Activated T-cell treated with anti-CD3 and anti-CD28 coated beads, Interleukin-2, amount 50 U/mL, for 24 hours (primary cell): Measurements from ENCODE around the gene PTH1R.
A peak's percentile ranks its signal among the peaks of the same experiment; 100 is the strongest.

Source experiments
- DNase-seq: peaks from one replicate; pipeline ENCODE4 v3.0.0-alpha.2; 2020
- H3K27ac Mint-ChIP-seq: 2 replicates; pipeline ENCODE4 v1.8.0; 2020; ENCODE audit warnings: mild to moderate bottlenecking, mixed read lengths
- H3K27me3 Mint-ChIP-seq: 2 replicates; pipeline ENCODE4 v1.8.0; 2020; ENCODE audit warnings: mixed read lengths
- H3K36me3 Mint-ChIP-seq: 2 replicates; pipeline ENCODE4 v1.8.0; 2020; ENCODE audit warnings: low read depth, mixed read lengths
- H3K4me1 Mint-ChIP-seq: 2 replicates; pipeline ENCODE4 v1.8.0; 2020; ENCODE audit warnings: low read depth, mixed read lengths
- H3K4me3 Mint-ChIP-seq: 2 replicates; pipeline ENCODE4 v1.8.0; 2020; ENCODE audit warnings: mild to moderate bottlenecking, moderate library complexity, mixed read lengths
- H3K9me3 Mint-ChIP-seq: 2 replicates; pipeline ENCODE4 v1.8.0; 2020; ENCODE audit warnings: mixed read lengths

PTH1R gene

DNA sequence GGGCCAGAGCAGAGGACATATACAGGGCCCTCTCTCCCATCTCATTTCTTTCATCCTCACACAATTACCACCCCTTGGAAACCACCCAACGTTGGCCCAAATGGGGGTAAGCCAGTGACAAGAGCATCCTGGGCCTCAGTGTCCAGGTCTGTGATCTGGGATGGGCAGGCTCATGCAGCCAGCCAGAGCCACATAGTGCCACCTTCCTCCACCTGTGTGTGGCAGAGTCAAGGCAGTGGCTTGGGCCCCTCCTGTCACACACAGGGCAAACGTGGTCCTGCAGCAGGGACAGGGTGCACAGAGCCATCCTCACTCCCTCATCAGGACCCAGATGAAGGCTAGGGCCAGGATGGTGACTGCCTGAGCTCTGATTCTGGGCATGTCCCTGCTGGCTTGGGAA, 12.0 kb upstream of the PTH1R start:
- H3K27ac Mint-ChIP-seq = no peak overlapping the region
- no peaks in the 10 kb centered on the region for H3K36me3 Mint-ChIP-seq
- H3K9me3 Mint-ChIP-seq = no peaks in the 10 kb centered on the region
- no peaks in the 10 kb centered on the region for H3K27me3 Mint-ChIP-seq
- no peak for DNase-seq
- no peaks in the 10 kb centered on the region for H3K4me1 Mint-ChIP-seq
- H3K4me3 Mint-ChIP-seq = no peak overlapping the region

GRCh38 chr3:46866032-46866595, 11.4 kb upstream of the PTH1R start:
- Mint-ChIP-seq H3K27ac (no peak overlapping the region), H3K4me3 (no peak overlapping the region), H3K36me3 (no peaks in the 10 kb centered on the region), H3K9me3 (no peaks in the 10 kb centered on the region), H3K4me1 (no peaks in the 10 kb centered on the region), H3K27me3 (no peaks in the 10 kb centered on the region)
- DNase-seq = no peak

- Mint-ChIP-seq H3K4me1 (no peaks in the 10 kb centered on the region), H3K9me3 (no peaks in the 10 kb centered on the region), H3K4me3 (no peak overlapping the region), H3K27me3 (no peaks in the 10 kb centered on the region), H3K36me3 (no peaks in the 10 kb centered on the region), H3K27ac (no peak overlapping the region)
- DNase-seq = peak; percentile 89
Observed at GRCh38 chr3:46866720-46867549, 10.6 kb upstream of the PTH1R start.

DNA sequence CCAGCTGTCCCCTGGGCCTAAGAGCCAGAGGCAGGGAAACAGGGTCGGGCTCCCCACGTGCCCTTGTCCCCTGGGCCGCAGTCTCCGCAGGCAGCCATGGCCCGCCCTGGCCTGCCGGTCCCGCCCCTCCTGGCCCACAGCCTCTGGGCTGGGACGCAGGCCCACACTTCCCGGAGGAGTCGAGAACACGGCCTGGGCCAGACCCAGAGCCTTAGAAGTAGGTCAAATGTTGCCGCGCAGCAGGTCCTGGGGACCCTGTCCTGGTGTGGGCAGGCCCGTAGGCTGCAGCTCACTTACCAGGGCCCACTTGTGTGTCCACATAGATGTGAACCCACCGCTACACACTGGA, 10.0 kb upstream of the PTH1R start:
- Mint-ChIP-seq H3K27me3 (no peaks in the 10 kb centered on the region), H3K9me3 (no peaks in the 10 kb centered on the region), H3K27ac (no peak overlapping the region), H3K4me1 (no peaks in the 10 kb centered on the region), H3K4me3 (no peak overlapping the region), H3K36me3 (no peaks in the 10 kb centered on the region)
- no peak for DNase-seq

DNA sequence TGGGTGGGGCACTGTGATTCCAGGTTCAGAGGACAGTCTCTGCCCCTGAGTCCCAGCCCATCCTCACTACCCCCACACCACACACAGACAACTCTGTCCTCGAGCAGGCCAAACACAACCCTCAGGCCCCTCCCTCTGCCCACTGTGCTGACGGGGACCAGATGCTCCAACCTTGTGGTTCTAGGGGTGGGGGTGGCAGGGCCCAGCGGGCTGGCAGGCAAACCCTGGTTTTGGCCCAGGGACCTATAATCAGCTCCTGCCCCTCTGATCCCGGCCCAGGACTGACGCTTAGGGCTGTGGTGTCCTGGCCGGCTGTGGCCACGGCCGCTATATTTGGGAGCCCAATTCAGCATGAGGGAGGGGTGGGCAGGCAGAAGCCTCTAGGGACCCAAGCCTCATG, 9.2 kb upstream of the PTH1R start:
- H3K27ac Mint-ChIP-seq = no peak overlapping the region
- no peaks in the 10 kb centered on the region for H3K36me3 Mint-ChIP-seq
- no peak overlapping the region for H3K4me3 Mint-ChIP-seq
- no peaks in the 10 kb centered on the region for H3K9me3 Mint-ChIP-seq
- no peaks in the 10 kb centered on the region for H3K27me3 Mint-ChIP-seq
- no peak for DNase-seq
- peaks cover 3% of the 10 kb centered on the region for H3K4me1 Mint-ChIP-seq

- DNase-seq = no peak
- no peaks in the 10 kb centered on the region for H3K9me3 Mint-ChIP-seq
- no peaks in the 10 kb centered on the region for H3K27me3 Mint-ChIP-seq
- no peak overlapping the region for H3K27ac Mint-ChIP-seq
- H3K36me3 Mint-ChIP-seq = no peaks in the 10 kb centered on the region
- peaks cover 7% of the 10 kb centered on the region for H3K4me1 Mint-ChIP-seq
- H3K4me3 Mint-ChIP-seq = no peak overlapping the region
Observed at GRCh38 chr3:46868948-46869347, 8.6 kb upstream of the PTH1R start.

GRCh38 chr3:46869440-46869839, 8.1 kb upstream of the PTH1R start:
- no peaks in the 10 kb centered on the region for H3K27me3 Mint-ChIP-seq
- no peak overlapping the region for H3K4me3 Mint-ChIP-seq
- H3K9me3 Mint-ChIP-seq = no peaks in the 10 kb centered on the region
- peaks cover 12% of the 10 kb centered on the region for H3K4me1 Mint-ChIP-seq
- H3K27ac Mint-ChIP-seq = no peak overlapping the region
- no peaks in the 10 kb centered on the region for H3K36me3 Mint-ChIP-seq
- DNase-seq = no peak

- Mint-ChIP-seq H3K4me3 (no peak overlapping the region), H3K27ac (no peak overlapping the region), H3K27me3 (no peaks in the 10 kb centered on the region), H3K4me1 (peaks cover 13% of the 10 kb centered on the region), H3K36me3 (no peaks in the 10 kb centered on the region), H3K9me3 (no peaks in the 10 kb centered on the region)
- no peak for DNase-seq
Observed at GRCh38 chr3:46870651-46871050, 6.9 kb upstream of the PTH1R start.

DNA sequence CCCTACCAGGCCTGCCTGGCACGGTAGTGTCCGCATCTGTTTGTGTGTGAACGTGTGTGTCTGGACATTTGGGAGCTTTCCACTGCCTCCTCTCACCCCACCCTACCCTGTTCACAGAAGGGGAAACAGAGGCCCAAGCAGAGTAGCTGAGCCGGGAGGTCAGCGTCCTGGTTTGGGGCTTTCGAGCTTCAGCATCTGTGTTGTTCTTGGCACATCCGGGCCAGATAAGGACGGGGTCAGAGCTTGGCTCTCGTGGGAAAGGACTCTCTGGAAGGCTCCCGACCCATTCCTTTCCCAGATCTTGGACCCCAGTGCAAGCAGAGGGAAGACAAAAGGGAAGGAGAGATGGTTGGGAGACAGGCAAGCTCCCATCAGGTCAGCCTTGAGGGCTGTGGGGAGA, 6.3 kb upstream of the PTH1R start:
- H3K36me3 Mint-ChIP-seq = no peaks in the 10 kb centered on the region
- no peaks in the 10 kb centered on the region for H3K9me3 Mint-ChIP-seq
- no peaks in the 10 kb centered on the region for H3K27me3 Mint-ChIP-seq
- DNase-seq = no peak
- no peak overlapping the region for H3K27ac Mint-ChIP-seq
- peaks cover 13% of the 10 kb centered on the region for H3K4me1 Mint-ChIP-seq
- H3K4me3 Mint-ChIP-seq = no peak overlapping the region

GRCh38 chr3:46873521-46873920, 4.0 kb upstream of the PTH1R start:
- Mint-ChIP-seq H3K27me3 (no peaks in the 10 kb centered on the region), H3K27ac (no peak overlapping the region), H3K9me3 (no peaks in the 10 kb centered on the region), H3K36me3 (no peaks in the 10 kb centered on the region), H3K4me3 (no peak overlapping the region), H3K4me1 (peaks cover 13% of the 10 kb centered on the region)
- no peak for DNase-seq

GRCh38 chr3:46874430-46874829, 3.1 kb upstream of the PTH1R start:
- H3K4me3 Mint-ChIP-seq = no peak overlapping the region
- no peak for DNase-seq
- H3K27ac Mint-ChIP-seq = no peak overlapping the region
- no peaks in the 10 kb centered on the region for H3K9me3 Mint-ChIP-seq
- H3K27me3 Mint-ChIP-seq = peaks cover 5% of the 10 kb centered on the region
- peaks cover 13% of the 10 kb centered on the region for H3K4me1 Mint-ChIP-seq
- H3K36me3 Mint-ChIP-seq = no peaks in the 10 kb centered on the region

DNA sequence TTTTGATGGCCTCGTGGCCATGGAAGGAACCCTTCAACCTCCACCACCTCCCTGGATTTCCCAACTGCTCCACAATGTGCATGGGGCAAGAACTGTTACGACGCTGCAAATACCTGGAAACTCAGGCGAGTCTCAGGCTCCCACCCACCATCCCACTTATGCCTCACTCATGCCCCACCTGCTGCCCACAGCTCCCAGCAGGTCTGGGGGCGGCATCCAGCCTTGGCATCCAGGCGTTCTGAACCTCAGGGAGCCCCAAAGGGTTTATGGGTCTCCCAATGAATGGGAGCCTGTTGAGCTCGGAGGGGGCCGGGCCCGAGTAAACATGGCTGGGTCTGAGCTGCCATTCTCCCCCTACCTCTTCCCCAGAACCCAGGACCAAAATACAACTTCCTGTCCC, 2.0 kb upstream of the PTH1R start:
- peaks cover 16% of the 10 kb centered on the region for H3K27me3 Mint-ChIP-seq
- DNase-seq = no peak
- H3K27ac Mint-ChIP-seq = no peak overlapping the region
- no peak overlapping the region for H3K4me3 Mint-ChIP-seq
- peaks cover 13% of the 10 kb centered on the region for H3K4me1 Mint-ChIP-seq
- no peaks in the 10 kb centered on the region for H3K9me3 Mint-ChIP-seq
- H3K36me3 Mint-ChIP-seq = no peaks in the 10 kb centered on the region

DNA sequence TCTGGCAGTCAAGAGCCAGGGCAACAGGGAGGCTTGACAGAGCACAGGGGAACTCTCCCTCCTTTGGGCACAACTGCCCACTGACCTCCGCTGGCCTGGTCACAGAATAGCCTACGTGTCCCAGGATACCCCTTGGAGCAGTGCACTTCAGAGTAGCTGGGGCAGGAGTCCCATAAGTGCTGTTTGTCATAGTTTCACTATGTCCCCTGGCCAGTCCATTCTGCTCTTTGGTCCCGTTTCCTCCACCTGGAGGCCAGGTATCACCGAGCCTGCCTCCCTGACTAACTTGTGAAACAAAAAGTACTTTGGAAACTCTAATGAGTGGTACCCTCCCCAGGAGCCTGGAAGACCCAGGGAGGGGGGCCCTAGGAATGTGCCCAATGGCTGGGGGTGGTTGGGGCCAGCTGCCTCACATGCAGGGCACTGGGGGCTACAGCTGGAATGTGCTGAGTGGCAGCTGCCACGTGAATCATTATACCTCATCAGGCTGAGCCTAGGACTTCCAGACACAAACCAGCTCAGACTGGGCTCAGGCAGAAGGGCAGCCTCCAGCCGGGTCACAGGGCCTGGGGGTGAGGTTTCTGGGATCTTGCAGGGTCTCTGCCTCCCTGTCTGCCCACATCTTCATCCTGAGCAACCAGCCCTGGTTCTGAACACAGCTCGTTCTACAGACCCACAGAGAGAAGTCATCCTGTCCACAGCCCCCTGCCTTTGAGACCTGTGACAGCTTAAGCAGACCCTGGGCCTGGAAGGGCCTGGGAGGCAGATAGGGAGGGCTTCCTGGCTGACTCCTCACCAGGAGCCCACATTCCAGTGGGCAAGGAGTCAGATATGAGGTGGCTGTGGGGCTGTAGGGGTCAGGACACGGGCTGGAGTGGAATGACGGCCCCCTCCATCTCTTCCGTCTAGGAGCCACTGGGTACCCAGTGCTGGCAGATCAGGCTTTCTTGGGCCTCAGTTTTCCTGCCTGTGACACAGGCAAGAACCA, 914 bp upstream of the PTH1R start:
- Mint-ChIP-seq H3K4me1 (peaks cover 13% of the 10 kb centered on the region), H3K4me3 (no peak overlapping the region), H3K9me3 (no peaks in the 10 kb centered on the region), H3K27ac (no peak overlapping the region), H3K27me3 (peaks cover 23% of the 10 kb centered on the region), H3K36me3 (no peaks in the 10 kb centered on the region)
- no peak for DNase-seq

DNA sequence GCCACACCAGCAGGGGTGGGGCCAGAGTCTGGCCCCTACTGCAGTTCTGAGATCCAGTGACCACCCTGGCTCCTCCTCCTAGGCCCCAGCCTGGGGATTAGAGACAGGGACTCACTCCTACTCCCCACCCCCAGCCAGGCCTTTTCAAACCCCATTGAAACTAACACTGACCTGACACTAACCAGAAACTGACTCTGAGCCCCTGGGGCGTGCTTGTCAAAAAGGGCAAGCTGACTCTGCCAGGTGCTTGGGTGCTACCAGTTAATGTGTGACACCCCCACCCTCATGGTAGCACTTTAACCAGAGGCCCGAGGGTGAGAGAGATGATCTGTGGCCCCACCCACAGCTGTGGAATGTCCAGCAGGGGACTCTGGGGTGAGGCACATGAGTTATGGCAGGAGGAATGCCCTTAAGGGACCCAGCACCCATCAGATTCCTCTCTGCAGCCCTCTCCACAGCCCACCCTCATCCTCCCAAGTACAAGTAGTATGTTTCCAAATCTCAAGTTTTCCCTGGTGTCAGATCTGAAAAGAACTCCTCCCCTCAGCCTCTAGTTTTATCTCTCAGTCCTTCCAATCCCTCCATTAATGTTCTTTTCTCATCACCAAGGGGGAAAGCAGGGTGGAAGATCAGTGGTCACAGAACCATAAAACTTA, 1.4 kb downstream of the PTH1R start:
- Mint-ChIP-seq H3K27ac (no peak overlapping the region), H3K4me1 (peaks cover 6% of the 10 kb centered on the region), H3K27me3 (peaks cover 33% of the 10 kb centered on the region), H3K4me3 (no peak overlapping the region), H3K36me3 (no peaks in the 10 kb centered on the region), H3K9me3 (no peaks in the 10 kb centered on the region)
- no peak for DNase-seq
